Pancreas (tissue), 10 donors: ENCODE data around the gene ITPR2. TPM values are rescaled to one million over a fixed set of nuclear protein-coding genes. Genes with fewer than 3 reads are reported as not detected.

Experiments used
- ATAC-seq, 4 donors: fragments of 200-7000 bp; cut with Tn5 transposase; one replicate each; pipeline versions ENCODE4 v1.8.0 to v1.9.1; 2020; ENCODE audit warnings: mild to moderate bottlenecking in 4 of 4, moderate library complexity in 4 of 4
- DNase-seq, 6 donors: peaks; one replicate each; pipeline ENCODE4 v3.0.0-alpha.2; 2020
- FAIRE-seq: peaks from 2 replicates; lab custom pipeline; 2012; peaks lifted over from hg19 to GRCh38; lab: Jason Lieb, UNC
- H3K27ac ChIP-seq, 4 donors: fragments of 200-600 bp; sonication (generic); 1 replicate in 3 of 4; 2 replicates in 1 of 4; pipeline versions ENCODE4 v1.5.0 to v1.8.0; 2020
- H3K27me3 ChIP-seq, 4 donors: fragments of 200-600 bp; one replicate each; pipeline ENCODE4 v1.8.0; 2021
- H3K36me3 ChIP-seq, 3 donors: fragments of 200-600 bp; sonication (generic) in 1 of 3; one replicate each; pipeline versions ENCODE4 v1.5.0 to v1.8.0; 2020 to 2021
- H3K4me1 ChIP-seq, 3 donors: fragments of 200-600 bp; one replicate each; pipeline ENCODE4 v1.8.0; 2021
- H3K4me3 ChIP-seq, 4 donors: fragments of 200-600 bp; sonication (generic) in 2 of 4; one replicate each; pipeline versions ENCODE4 v1.5.0 to v1.8.0; 2020 to 2021
- H3K9me3 ChIP-seq, 4 donors: fragments of 200-600 bp; one replicate each; pipeline ENCODE4 v1.8.0; 2021
- WGBS, 2 donors: extraction: QIAGEN DNeasy Blood & Tissue Kit; methylation state at CpG; one replicate each; pipeline ENCODE4 v1.1.7; 2013; 5-methylcytosine and 5-hydroxymethylcytosine counted together
- intact Hi-C, 3 donors: fragments of 100-400 bp; cut with DNase I; formaldehyde crosslinking; loops; one replicate each; pipeline versions ENCODE4 v1.11.1 to v1.14.2; 2022
- polyA plus RNA-seq, 2 donors: library from polyadenylated mRNA; stranded (reverse); fragments of 200-250 nt; gene quantifications; one replicate each; pipeline ENCODE4 v1.2.3, GENCODE V29; 2013
- total RNA-seq, 6 donors: library from RNA; stranded (reverse); fragmentation: NEBNext Ultra II Directional in 4 of 6; extraction: Animal tissue kit (Norgen Biotek cat#: 25700) in 4 of 6; gene quantifications; one replicate each; pipeline versions ENCODE4 v1.2.1 to v1.2.4, GENCODE V29; 2021 to 2023
- TF ChIP-seq, protein P1 (sequence below), 4 donors: fragments of 200-600 bp; sonication (generic) in 3 of 4; IDR thresholded peaks; one replicate each; pipeline versions ENCODE4 v1.5.0 to v1.8.0; 2021; ENCODE audit warnings: antibody characterized with exemption in 4 of 4
- donor health status: healthy with polysubstance abuse.
- donor health status: DM: no; HTN: no; CAD: no; lungs with moderate emphysema.
- donor health status: DM: no; HTN: no; CAD: no.
- donor health status: control.
- donor health status: control.
- donor health status: Bipolar disorder and iron deficiency.
- donor health status: DM: yes; HTN: yes; CAD: no.
- donor health status: DM: no; HTN: no; CAD: no.
- donor health status: DM: no; HTN: no; CAD: no.
- donor health status: DM: yes; HTN: yes; CAD: no.

Gene ITPR2
- total and polyA plus RNA-seq, 8 donors, result 3.3 to 51.8 (median 25.5) TPM

DNA sequence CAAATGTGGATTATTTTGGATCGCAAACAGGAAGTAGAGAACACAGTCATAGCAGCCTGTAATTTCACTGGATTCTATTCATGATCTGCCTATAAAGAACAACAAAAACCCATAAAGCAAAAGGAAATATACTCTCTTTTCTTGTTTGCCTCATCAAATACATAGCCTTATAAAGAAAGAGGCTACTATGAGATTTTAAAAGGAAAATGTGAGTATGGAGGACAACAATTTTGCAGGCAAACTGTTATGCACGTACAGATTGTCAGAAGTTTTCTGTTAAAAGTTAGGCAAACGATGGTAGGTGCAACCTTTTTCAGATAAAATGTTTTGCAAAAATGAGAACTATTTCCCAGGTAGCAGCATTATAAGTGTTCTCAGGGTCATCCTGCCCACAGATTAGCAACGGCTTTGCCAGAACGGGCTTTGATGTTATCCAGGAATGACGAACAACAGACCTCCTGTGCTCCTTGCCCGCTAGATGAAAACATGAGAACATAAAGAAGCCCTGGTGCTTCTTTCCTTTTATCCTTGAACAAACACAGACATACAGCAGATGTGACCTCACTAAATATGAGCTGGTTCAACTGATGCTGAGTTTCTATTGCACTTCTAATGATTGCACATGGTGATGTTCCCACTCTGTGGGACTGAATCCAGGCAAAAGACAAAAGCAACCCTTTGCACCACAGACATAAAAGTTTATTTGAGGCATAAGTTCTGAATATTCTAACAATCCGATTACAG, 88.1 kb downstream of the ITPR2 start:
- Histone ChIP-seq H3K27me3 (no peaks in the 10 kb centered on the region), H3K27ac (no peak overlapping the region), H3K4me1 (peaks cover 6 to 25% (median 8%) of the 10 kb centered on the region in 3 donors), H3K36me3 (no peaks in the 10 kb centered on the region), H3K4me3 (no peak overlapping the region), H3K9me3 (no peaks in the 10 kb centered on the region)
- 31 to 33% methylated on average over 8 of the region's 8 CpGs for WGBS, 2 donors
- intact Hi-C loops, result no loop called here
- ATAC-seq, result peak in 3 of 4 donors; percentile 34 to 62 (median 50)
- peak; percentile 17 for FAIRE-seq
- TF ChIP-seq, protein P1, sequence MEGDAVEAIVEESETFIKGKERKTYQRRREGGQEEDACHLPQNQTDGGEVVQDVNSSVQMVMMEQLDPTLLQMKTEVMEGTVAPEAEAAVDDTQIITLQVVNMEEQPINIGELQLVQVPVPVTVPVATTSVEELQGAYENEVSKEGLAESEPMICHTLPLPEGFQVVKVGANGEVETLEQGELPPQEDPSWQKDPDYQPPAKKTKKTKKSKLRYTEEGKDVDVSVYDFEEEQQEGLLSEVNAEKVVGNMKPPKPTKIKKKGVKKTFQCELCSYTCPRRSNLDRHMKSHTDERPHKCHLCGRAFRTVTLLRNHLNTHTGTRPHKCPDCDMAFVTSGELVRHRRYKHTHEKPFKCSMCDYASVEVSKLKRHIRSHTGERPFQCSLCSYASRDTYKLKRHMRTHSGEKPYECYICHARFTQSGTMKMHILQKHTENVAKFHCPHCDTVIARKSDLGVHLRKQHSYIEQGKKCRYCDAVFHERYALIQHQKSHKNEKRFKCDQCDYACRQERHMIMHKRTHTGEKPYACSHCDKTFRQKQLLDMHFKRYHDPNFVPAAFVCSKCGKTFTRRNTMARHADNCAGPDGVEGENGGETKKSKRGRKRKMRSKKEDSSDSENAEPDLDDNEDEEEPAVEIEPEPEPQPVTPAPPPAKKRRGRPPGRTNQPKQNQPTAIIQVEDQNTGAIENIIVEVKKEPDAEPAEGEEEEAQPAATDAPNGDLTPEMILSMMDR (IDR thresholded peaks at IDR 0.05), result no peak
- no peak for DNase-seq

DNA sequence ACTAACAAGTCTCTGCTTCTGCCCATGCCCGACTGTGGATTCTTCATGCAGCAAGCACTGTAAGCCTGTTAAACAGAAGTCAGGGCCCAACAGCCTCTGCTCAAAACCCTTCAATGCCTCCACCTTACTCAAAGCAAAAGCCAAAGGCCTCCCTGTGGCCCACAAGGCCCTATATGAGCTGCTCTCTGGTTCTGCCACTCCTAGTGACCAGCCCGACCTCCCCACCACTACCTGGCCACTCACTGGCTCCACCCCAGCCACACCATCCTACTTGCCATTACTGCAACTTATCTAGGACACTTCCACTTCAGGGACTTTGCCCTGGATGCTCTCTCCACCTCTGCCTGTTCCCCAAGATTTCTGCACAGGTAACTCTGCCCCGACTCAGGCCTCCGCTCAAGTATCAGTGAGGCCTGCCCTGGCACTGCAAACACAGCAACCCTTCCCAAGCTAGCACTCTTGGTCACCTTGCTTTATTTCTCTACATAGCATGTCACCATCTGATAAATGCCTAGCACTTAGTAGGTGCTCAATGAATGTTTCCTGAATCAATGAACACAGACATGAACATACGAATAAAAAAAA, 88.9 kb downstream of the ITPR2 start:
- TF ChIP-seq, protein P1 (IDR thresholded peaks at IDR 0.05), result no peak
- no peak for ATAC-seq
- 86 to 92% methylated on average over 5 of the region's 5 CpGs for WGBS, 2 donors
- H3K4me3 ChIP-seq, result no peak overlapping the region
- DNase-seq, result no peak
- FAIRE-seq, result no peak
- no peaks in the 10 kb centered on the region for H3K36me3 ChIP-seq
- H3K27me3 ChIP-seq, result no peaks in the 10 kb centered on the region
- H3K9me3 ChIP-seq, result no peaks in the 10 kb centered on the region
- peaks cover 6 to 18% (median 8%) of the 10 kb centered on the region in 3 donors for H3K4me1 ChIP-seq
- intact Hi-C loops, result no loop called here
- no peak overlapping the region for H3K27ac ChIP-seq

DNA sequence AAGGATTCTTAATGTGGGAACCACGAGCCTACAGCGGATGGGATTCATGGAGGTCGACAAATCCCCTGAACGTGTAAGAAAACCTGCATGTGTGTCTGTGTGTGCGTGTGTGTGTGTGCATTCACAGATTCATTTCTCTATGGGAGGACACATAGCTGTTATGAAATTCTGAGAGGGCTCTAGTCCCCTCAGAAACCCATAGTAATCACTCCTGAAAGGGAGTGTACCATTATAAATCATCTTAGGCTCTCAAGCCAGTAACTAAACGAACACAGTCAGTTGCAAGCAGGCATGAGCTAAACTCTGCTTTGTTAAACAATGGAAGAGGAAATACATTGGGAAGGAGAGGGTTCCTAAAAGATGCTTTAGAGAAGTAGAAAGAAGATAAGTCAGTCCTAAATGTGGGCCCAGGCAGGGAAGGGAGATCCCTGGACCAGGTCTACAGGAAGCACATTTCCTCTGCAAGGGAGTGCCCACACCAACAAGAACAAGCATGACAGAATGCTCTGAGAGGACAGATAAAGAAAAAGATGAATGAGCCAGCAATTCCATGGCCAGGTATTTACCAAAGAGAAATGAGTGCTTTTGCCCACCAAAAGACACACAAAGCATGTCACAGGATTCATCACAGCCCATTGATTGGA, 91.3 kb downstream of the ITPR2 start:
- Histone ChIP-seq H3K4me1 (peaks cover 6 to 22% (median 8%) of the 10 kb centered on the region in 3 donors), H3K9me3 (peaks cover 0 to 2% (median 0%) of the 10 kb centered on the region in 4 donors), H3K27ac (no peak overlapping the region), H3K4me3 (no peak overlapping the region), H3K36me3 (no peaks in the 10 kb centered on the region), H3K27me3 (no peaks in the 10 kb centered on the region)
- 90% methylated on average over 6 of the region's 6 CpGs for WGBS, 2 donors
- FAIRE-seq (no peak), ATAC-seq (no peak), DNase-seq (no peak)
- intact Hi-C loops, result no loop called here
- TF ChIP-seq, protein P1 (IDR thresholded peaks at IDR 0.05), result no peak

DNA sequence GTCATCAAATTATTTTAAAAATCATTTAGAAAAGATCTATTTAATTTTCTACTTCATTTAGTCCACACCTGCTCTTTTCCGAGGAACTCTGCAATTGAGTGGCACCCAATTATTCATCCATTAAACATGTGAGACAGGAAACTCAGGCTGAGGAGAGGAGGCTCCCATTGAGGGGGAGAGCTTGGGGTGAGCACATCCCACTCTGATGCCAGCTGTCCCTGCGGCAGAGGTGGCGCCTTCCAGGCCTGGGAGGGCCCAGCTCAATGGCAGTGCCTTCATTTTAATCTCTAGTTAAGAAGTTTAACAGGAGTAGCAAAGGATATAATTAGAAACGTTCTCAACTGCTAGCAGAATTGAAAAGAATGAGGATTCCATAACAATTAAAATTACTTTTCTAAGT, 92.0 kb downstream of the ITPR2 start:
- Histone ChIP-seq H3K27me3 (no peaks in the 10 kb centered on the region), H3K4me3 (no peak overlapping the region), H3K27ac (no peak overlapping the region), H3K4me1 (peaks cover 6 to 27% (median 8%) of the 10 kb centered on the region in 3 donors), H3K9me3 (peaks cover 0 to 2% (median 0%) of the 10 kb centered on the region in 4 donors), H3K36me3 (no peaks in the 10 kb centered on the region)
- FAIRE-seq (no peak), ATAC-seq (no peak), DNase-seq (no peak)
- intact Hi-C loops, result no loop called here
- TF ChIP-seq, protein P1 (IDR thresholded peaks at IDR 0.05), result no peak
- 80% methylated on average over 4 of the region's 4 CpGs for WGBS, 2 donors
